Kidney (tissue), 14 donors: ENCODE data around the gene TLR6. TPM values are rescaled to one million over a fixed set of nuclear protein-coding genes. Genes with fewer than 3 reads are reported as not detected.

Experiments
- DNase-seq, 5 donors: peaks; one replicate each; pipeline ENCODE4 v3.0.0-alpha.2; 2013 to 2020
- FAIRE-seq: peaks from 2 replicates; lab custom pipeline; 2012; peaks lifted over from hg19 to GRCh38; lab: Jason Lieb, UNC
- H3K27ac ChIP-seq, 2 donors: one replicate each; pipeline ENCODE4 v1.7.0; 2013; ENCODE audit warnings: low read depth in 2 of 2, low read length in 2 of 2, inconsistent platforms in 1 of 2
- H3K27me3 ChIP-seq: one replicate; pipeline ENCODE4 v1.7.1; 2013; ENCODE audit warnings: low read length, inconsistent platforms; ENCODE audit not compliant: control insufficient read depth, insufficient read depth
- H3K36me3 ChIP-seq, 3 donors: one replicate each; pipeline versions ENCODE4 v1.7.0 to v1.7.1; 2013; ENCODE audit warnings: low read length in 3 of 3, control low read depth in 1 of 3, inconsistent platforms in 1 of 3; ENCODE audit not compliant: insufficient read depth in 3 of 3, control insufficient read depth in 2 of 3
- H3K4me1 ChIP-seq, 3 donors: one replicate each; pipeline versions ENCODE4 v1.7.0 to v1.7.1; 2013; ENCODE audit warnings: low read length in 3 of 3, inconsistent platforms in 1 of 3, low read depth in 1 of 3; ENCODE audit not compliant: control insufficient read depth in 2 of 3, insufficient read depth in 2 of 3
- H3K4me3 ChIP-seq, 3 donors: one replicate each; pipeline versions ENCODE4 v1.7.0 to v1.8.1; 2013; ENCODE audit warnings: low read length in 3 of 3, control low read depth in 1 of 3, inconsistent platforms in 1 of 3
- H3K9ac ChIP-seq, 3 donors: one replicate each; pipeline versions ENCODE4 v1.7.0 to v1.7.1; 2013; ENCODE audit warnings: low read length in 3 of 3, control low read depth in 1 of 3, inconsistent platforms in 1 of 3
- H3K9me3 ChIP-seq, 3 donors: one replicate each; pipeline versions ENCODE4 v1.7.0 to v1.7.1; 2013; ENCODE audit warnings: low read length in 3 of 3, control low read depth in 1 of 3, inconsistent platforms in 1 of 3; ENCODE audit not compliant: control insufficient read depth in 2 of 3, insufficient read depth in 1 of 3
- CTCF ChIP-seq: IDR thresholded peaks from 3 replicates; pipeline ENCODE4 v1.5.1; 2012; ENCODE audit warnings: mild to moderate bottlenecking, moderate library complexity, borderline replicate concordance; ENCODE audit not compliant: insufficient read depth; ENCODE audit errors: extremely low read depth
- intact Hi-C: fragments of 100-400 bp; cut with DNase I; formaldehyde crosslinking; loops from one replicate; pipeline ENCODE4 v1.11.1; 2022
- polyA plus RNA-seq: library from polyadenylated mRNA; stranded (reverse); fragments of 350-450 nt; fragmentation: Illumina TruSeq; extraction: RNeasy Lipid Tissue Mini Kit (QIAGEN cat#74804); gene quantifications from one replicate; pipeline ENCODE4 v1.2.3, GENCODE V29; 2014; ENCODE audit warnings: low read depth, low replicate concordance; ENCODE audit not compliant: insufficient read depth
- total RNA-seq: library from RNA; stranded (reverse); fragmentation: NEBNext Ultra II Directional; extraction: Animal tissue kit (Norgen Biotek cat#: 25700); gene quantifications from one replicate; pipeline ENCODE4 v1.2.1, GENCODE V29; 2021
- donor health status: control.
- donor health status: control.
- donor health status: control.
- donor health status: control.
- donor health status: control.
- donor health status: DM: yes; HTN: yes; CAD: no.
- donor health status: Normal renal cell carcinoma (clear cell type).

Gene TLR6
- total and polyA plus RNA-seq, 2 donors from 2014 or later: 0.62 to 6.1 TPM

- no peak for DNase-seq
- FAIRE-seq: no peak
- TF ChIP-seq CTCF: no peak
- Histone ChIP-seq H3K4me1 (no peaks in the 10 kb centered on the region), H3K9ac (no peak overlapping the region), H3K9me3 (no peaks in the 10 kb centered on the region), H3K27ac (no peak overlapping the region), H3K27me3 (no peaks in the 10 kb centered on the region), H3K36me3 (peaks cover 0 to 4% (median 0%) of the 10 kb centered on the region in 3 donors), H3K4me3 (no peak overlapping the region)
- intact Hi-C loops: no loop called here
Measured at GRCh38 chr4:38896940-38897339, 40.3 kb upstream of the TLR6 start.

- no peak for TF ChIP-seq CTCF
- Histone ChIP-seq H3K4me1 (peaks cover 0 to 10% (median 4%) of the 10 kb centered on the region in 3 donors), H3K27me3 (no peaks in the 10 kb centered on the region), H3K36me3 (peaks cover 0 to 4% (median 0%) of the 10 kb centered on the region in 3 donors), H3K4me3 (no peak overlapping the region), H3K9me3 (no peaks in the 10 kb centered on the region), H3K9ac (no peak overlapping the region), H3K27ac (no peak overlapping the region)
- no peak for FAIRE-seq
- peak in 3 of 5 donors; percentile 15 to 23 (median 18) for DNase-seq
- intact Hi-C loops: no loop called here
Measured at GRCh38 chr4:38894322-38894982, 37.8 kb upstream of the TLR6 start.

GRCh38 chr4:38891051-38891983 is 34.7 kb upstream of the TLR6 start:
- intact Hi-C loops: no loop called here
- H3K4me1 ChIP-seq: peaks cover 0 to 10% (median 4%) of the 10 kb centered on the region in 3 donors
- no peaks in the 10 kb centered on the region for H3K27me3 ChIP-seq
- H3K4me3 ChIP-seq: no peak overlapping the region
- H3K9ac ChIP-seq: no peak overlapping the region
- H3K9me3 ChIP-seq: no peaks in the 10 kb centered on the region
- FAIRE-seq (no peak), DNase-seq (peak in 1 of 5 donors; percentile 25)
- no peak for TF ChIP-seq CTCF
- peaks cover 0 to 1% (median 0%) of the 10 kb centered on the region in 3 donors for H3K36me3 ChIP-seq
- H3K27ac ChIP-seq: peak overlapping the region in 1 of 2 donors; percentile 13
